ENCODE measurements around the gene CCR5AS.

GRCh38 chr3:46435081-46435726, 28.3 kb upstream of the CCR5AS start:
- TF ChIP-seq POLR2A (IDR thresholded peaks at IDR 0.05), result no peak
- TF ChIP-seq POLR2AphosphoS5 (IDR thresholded peaks at IDR 0.05), result no peak
- TF ChIP-seq CTCF (IDR thresholded peaks at IDR 0.05), result no peak
- TF ChIP-seq EP300 (IDR thresholded peaks at IDR 0.05), result no peak

All from suprapubic skin (tissue), 4 donors.